ENCODE results near the gene PER2.
A peak's percentile ranks its signal among the peaks of the same experiment; 100 is the strongest.

PER2 gene

DNA sequence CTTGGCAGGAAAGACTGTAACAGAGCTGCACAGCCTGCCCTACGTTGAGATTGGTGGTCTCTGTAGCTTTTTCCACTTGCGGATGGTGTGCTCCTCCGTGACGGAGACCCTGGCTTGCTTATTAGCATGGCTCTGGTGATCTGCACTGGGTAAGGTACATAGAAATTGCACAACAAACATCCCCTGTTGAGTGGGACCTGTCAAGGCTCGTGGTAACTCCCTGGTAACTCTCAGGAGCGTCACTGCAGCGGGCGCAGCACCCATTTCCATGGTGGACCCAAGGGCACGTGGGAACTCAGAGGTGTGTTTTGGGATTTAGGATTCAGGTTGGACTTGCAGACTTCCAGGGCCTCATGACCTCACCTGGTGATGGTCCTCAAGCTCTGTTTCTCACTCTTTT, 33.1 kb upstream of the PER2 start:
- TF ChIP-seq POLR2AphosphoS5 (IDR thresholded peaks at IDR 0.05; ENCODE audit: low read depth) (no peak), SPI1 (IDR thresholded peaks at IDR 0.05; ENCODE audit: borderline replicate concordance, low read depth) (no peak), GABPA (IDR thresholded peaks at IDR 0.05; ENCODE audit: low read depth) (no peak)
- TF ChIP-seq, protein P1, sequence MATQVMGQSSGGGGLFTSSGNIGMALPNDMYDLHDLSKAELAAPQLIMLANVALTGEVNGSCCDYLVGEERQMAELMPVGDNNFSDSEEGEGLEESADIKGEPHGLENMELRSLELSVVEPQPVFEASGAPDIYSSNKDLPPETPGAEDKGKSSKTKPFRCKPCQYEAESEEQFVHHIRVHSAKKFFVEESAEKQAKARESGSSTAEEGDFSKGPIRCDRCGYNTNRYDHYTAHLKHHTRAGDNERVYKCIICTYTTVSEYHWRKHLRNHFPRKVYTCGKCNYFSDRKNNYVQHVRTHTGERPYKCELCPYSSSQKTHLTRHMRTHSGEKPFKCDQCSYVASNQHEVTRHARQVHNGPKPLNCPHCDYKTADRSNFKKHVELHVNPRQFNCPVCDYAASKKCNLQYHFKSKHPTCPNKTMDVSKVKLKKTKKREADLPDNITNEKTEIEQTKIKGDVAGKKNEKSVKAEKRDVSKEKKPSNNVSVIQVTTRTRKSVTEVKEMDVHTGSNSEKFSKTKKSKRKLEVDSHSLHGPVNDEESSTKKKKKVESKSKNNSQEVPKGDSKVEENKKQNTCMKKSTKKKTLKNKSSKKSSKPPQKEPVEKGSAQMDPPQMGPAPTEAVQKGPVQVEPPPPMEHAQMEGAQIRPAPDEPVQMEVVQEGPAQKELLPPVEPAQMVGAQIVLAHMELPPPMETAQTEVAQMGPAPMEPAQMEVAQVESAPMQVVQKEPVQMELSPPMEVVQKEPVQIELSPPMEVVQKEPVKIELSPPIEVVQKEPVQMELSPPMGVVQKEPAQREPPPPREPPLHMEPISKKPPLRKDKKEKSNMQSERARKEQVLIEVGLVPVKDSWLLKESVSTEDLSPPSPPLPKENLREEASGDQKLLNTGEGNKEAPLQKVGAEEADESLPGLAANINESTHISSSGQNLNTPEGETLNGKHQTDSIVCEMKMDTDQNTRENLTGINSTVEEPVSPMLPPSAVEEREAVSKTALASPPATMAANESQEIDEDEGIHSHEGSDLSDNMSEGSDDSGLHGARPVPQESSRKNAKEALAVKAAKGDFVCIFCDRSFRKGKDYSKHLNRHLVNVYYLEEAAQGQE (IDR thresholded peaks at IDR 0.05; ENCODE audit: insufficient replicate concordance, low read depth), result no peak
- TF ChIP-seq, protein P2, sequence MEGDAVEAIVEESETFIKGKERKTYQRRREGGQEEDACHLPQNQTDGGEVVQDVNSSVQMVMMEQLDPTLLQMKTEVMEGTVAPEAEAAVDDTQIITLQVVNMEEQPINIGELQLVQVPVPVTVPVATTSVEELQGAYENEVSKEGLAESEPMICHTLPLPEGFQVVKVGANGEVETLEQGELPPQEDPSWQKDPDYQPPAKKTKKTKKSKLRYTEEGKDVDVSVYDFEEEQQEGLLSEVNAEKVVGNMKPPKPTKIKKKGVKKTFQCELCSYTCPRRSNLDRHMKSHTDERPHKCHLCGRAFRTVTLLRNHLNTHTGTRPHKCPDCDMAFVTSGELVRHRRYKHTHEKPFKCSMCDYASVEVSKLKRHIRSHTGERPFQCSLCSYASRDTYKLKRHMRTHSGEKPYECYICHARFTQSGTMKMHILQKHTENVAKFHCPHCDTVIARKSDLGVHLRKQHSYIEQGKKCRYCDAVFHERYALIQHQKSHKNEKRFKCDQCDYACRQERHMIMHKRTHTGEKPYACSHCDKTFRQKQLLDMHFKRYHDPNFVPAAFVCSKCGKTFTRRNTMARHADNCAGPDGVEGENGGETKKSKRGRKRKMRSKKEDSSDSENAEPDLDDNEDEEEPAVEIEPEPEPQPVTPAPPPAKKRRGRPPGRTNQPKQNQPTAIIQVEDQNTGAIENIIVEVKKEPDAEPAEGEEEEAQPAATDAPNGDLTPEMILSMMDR (IDR thresholded peaks at IDR 0.05; ENCODE audit: insufficient read depth, low read length), result no peak
- H3K4me3 ChIP-seq (replicated peaks; ENCODE audit: insufficient read depth, low read length), result no peak overlapping the region; the same call in 1 of the 2 replicates
- no peak for DNase-seq (ENCODE audit: low read depth in 1 of 2, low spot score in 1 of 2)
- H3K27me3 ChIP-seq (ENCODE audit: insufficient read depth, poor library complexity, severe bottlenecking), result no peaks in the 10 kb centered on the region
- H3K27ac ChIP-seq (replicated peaks), result no peak overlapping the region

DNA sequence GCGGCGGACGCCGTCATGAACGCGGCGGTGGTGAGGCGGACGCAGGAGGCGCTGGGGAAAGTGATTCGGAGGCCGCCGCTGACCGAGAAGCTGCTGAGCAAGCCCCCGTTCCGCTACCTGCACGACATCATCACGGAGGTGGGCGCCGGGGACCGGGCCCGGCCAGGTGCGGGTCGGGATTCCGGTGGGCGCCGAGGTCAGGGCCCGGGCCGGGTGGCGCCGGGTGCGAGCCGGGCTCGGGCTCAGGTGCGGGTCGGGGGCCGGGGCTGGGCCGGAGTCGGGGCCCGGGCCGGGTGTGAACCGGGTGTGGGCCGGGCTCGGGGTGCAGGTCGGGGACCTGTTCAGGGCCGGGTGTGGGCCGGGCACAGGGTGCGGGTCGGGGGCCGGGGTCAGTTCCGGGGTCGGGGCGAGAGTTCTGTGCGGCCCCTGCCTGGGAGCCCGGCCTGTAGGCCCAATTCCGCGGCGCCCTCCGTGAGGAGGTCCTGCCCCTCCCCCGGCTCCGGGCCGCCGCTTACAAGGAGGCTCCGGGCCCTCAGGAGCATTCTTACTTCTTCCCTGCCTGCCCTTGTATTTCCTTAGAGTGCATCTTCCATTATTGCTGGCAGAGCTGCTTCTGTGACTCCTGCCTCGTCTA, 32.4 kb upstream of the PER2 start:
- Histone ChIP-seq H3K27ac (replicated peaks) (no peak overlapping the region), H3K4me3 (replicated peaks; ENCODE audit: insufficient read depth, low read length) (peak overlapping the region; percentile 86), H3K27me3 (ENCODE audit: insufficient read depth, poor library complexity, severe bottlenecking) (no peaks in the 10 kb centered on the region)
- no peak for DNase-seq (ENCODE audit: low read depth in 1 of 2, low spot score in 1 of 2)
- TF ChIP-seq, protein P2 (IDR thresholded peaks at IDR 0.05; ENCODE audit: insufficient read depth, low read length), result no peak

DNA sequence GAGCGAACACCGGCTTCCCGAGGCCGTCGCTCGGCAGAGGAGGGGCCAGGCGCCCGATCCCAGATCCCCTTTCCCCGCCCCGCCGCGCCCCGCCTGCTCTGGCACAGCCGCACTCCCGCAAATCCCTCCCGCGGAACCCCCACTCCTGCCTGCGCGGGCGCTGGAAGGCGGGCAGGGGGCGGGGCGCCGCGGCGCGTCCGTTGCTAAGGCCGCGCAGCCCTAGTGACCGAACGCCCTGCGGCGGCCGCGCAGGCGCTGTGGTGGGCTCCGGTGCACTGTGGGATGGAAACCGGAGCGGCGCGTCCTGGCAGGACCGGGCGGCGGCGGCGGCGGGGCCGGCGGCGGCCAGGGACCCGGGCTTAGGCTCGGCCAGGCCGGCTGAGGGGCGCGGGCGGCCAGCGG, 31.8 kb upstream of the PER2 start, which contains the start of gene TRAF3IP1:
TRAF3IP1 (plus strand) TSS at position 273 of the 402 bp plus-strand sequence. CDS start 145 bp downstream, outside the sequence.
- Histone ChIP-seq H3K4me3 (replicated peaks; ENCODE audit: insufficient read depth, low read length) (peak within 1 kb of the TSS; percentile 86), H3K27ac (replicated peaks) (no peak within 1 kb of the TSS), H3K27me3 (ENCODE audit: insufficient read depth, poor library complexity, severe bottlenecking) (no peaks in the 10 kb centered on the region)
- no peak for TF ChIP-seq POLR2AphosphoS5 (IDR thresholded peaks at IDR 0.05; ENCODE audit: low read depth)
- no peak for TF ChIP-seq GABPA (IDR thresholded peaks at IDR 0.05; ENCODE audit: low read depth)
- TF ChIP-seq, protein P1 (IDR thresholded peaks at IDR 0.05; ENCODE audit: insufficient replicate concordance, low read depth), result no peak
- TF ChIP-seq SPI1 (IDR thresholded peaks at IDR 0.05; ENCODE audit: borderline replicate concordance, low read depth), result no peak
- TF ChIP-seq, protein P2 (IDR thresholded peaks at IDR 0.05; ENCODE audit: insufficient read depth, low read length), result no peak
- peak; percentile 63 to 73 for DNase-seq (ENCODE audit: low read depth in 1 of 2, low spot score in 1 of 2)

Measured in HL-60 (cell line).